HFFc6 (cell line): ENCODE measurements around the gene MRM2. TPM values are rescaled to one million over a fixed set of nuclear protein-coding genes. Genes with fewer than 3 reads are reported as not detected.

Experiments
- DNase-seq: peaks from one replicate; pipeline ENCODE4 v3.0.0-alpha.2; 2018
- H3K27ac Mint-ChIP-seq: 2 replicates; pipeline ENCODE4 v1.8.0; 2020; ENCODE audit warnings: mild to moderate bottlenecking, mixed read lengths
- H3K27me3 Mint-ChIP-seq: 2 replicates; pipeline ENCODE4 v1.8.0; 2021; ENCODE audit warnings: mild to moderate bottlenecking, moderate library complexity, mixed read lengths; ENCODE audit not compliant: insufficient read depth
- H3K36me3 Mint-ChIP-seq: 2 replicates; pipeline ENCODE4 v1.8.0; 2021; ENCODE audit warnings: low read depth, mixed read lengths
- H3K4me1 Mint-ChIP-seq: 2 replicates; pipeline ENCODE4 v1.8.0; 2020; ENCODE audit warnings: low read depth, mixed read lengths
- H3K4me3 Mint-ChIP-seq: 2 replicates; pipeline ENCODE4 v1.8.0; 2020; ENCODE audit warnings: mild to moderate bottlenecking, moderate library complexity, mixed read lengths
- H3K9me3 Mint-ChIP-seq: 2 replicates; pipeline ENCODE4 v1.8.0; 2020; ENCODE audit warnings: mild to moderate bottlenecking, mixed read lengths
- CTCF ChIP-seq: fragments of 200-600 bp; sonication (generic); IDR thresholded peaks from 2 replicates; pipeline ENCODE4 v1.5.0; 2021; ENCODE audit warnings: antibody characterized with exemption, mild to moderate bottlenecking
- total RNA-seq, 6 experiments: library from RNA; stranded (reverse); fragmentation: NEBNext Ultra II Directional; extraction: Animal tissue kit (Norgen Biotek cat#: 25700); gene quantifications; 2 replicates in 1 of 6; 3 replicates in 5 of 6; pipeline ENCODE4 v1.2.3, GENCODE V29; 2021

The MRM2 gene
- total RNA-seq, 6 experiments from 2014 or later, result 25.9 to 30.5 (median 27.5) TPM

GRCh38 chr7:2255145-2256139 is 13.4 kb upstream of the MRM2 start:
- Mint-ChIP-seq H3K9me3 (no peaks in the 10 kb centered on the region), H3K36me3 (peaks cover 8% of the 10 kb centered on the region; the same call in 1 of the 2 replicates)

GRCh38 chr7:2254429-2255144 is 12.6 kb upstream of the MRM2 start:
- Mint-ChIP-seq H3K9me3 (no peaks in the 10 kb centered on the region), H3K36me3 (peaks cover 6% of the 10 kb centered on the region; the same call in 1 of the 2 replicates), H3K27ac (no peak overlapping the region), H3K4me3 (no peak overlapping the region; the same call in 1 of the 2 replicates), H3K27me3 (no peaks in the 10 kb centered on the region), H3K4me1 (peaks cover 6% of the 10 kb centered on the region)
- no peak for TF ChIP-seq CTCF
- DNase-seq, result no peak

More at GRCh38 chr7:2255145-2256139, 13.4 kb upstream of the MRM2 start:
- Mint-ChIP-seq H3K4me1 (no peaks in the 10 kb centered on the region), H3K27me3 (no peaks in the 10 kb centered on the region), H3K4me3 (no peak overlapping the region), H3K27ac (no peak overlapping the region)
- no peak for TF ChIP-seq CTCF
- DNase-seq, result no peak

- Mint-ChIP-seq H3K9me3 (no peaks in the 10 kb centered on the region), H3K36me3 (peaks cover 12% of the 10 kb centered on the region; the same call in 1 of the 2 replicates), H3K27me3 (peaks cover 2% of the 10 kb centered on the region; the same call in 1 of the 2 replicates), H3K4me1 (peaks cover 15% of the 10 kb centered on the region), H3K27ac (no peak overlapping the region), H3K4me3 (no peak overlapping the region)
- no peak for TF ChIP-seq CTCF
- DNase-seq, result no peak
Measured at GRCh38 chr7:2253525-2254244, 11.7 kb upstream of the MRM2 start.

- Mint-ChIP-seq H3K27ac (no peak overlapping the region), H3K27me3 (peaks cover 2% of the 10 kb centered on the region; the same call in 1 of the 2 replicates), H3K4me1 (peaks cover 22% of the 10 kb centered on the region), H3K36me3 (peaks cover 12% of the 10 kb centered on the region; the same call in 1 of the 2 replicates), H3K9me3 (no peaks in the 10 kb centered on the region), H3K4me3 (no peak overlapping the region)
- no peak for DNase-seq
- no peak for TF ChIP-seq CTCF
Measured at GRCh38 chr7:2253021-2253420, 11.0 kb upstream of the MRM2 start.
